GM21737 (cell line): ENCODE data around the gene GPR160.

Source experiments
- ATAC-seq: cut with Tn5 transposase; IDR thresholded peaks from one replicate; pipeline ENCODE4 v1.9.1; 2021; ENCODE audit warnings: mild to moderate bottlenecking, moderate library complexity; ENCODE audit not compliant: unreplicated experiment

GPR160 gene

DNA sequence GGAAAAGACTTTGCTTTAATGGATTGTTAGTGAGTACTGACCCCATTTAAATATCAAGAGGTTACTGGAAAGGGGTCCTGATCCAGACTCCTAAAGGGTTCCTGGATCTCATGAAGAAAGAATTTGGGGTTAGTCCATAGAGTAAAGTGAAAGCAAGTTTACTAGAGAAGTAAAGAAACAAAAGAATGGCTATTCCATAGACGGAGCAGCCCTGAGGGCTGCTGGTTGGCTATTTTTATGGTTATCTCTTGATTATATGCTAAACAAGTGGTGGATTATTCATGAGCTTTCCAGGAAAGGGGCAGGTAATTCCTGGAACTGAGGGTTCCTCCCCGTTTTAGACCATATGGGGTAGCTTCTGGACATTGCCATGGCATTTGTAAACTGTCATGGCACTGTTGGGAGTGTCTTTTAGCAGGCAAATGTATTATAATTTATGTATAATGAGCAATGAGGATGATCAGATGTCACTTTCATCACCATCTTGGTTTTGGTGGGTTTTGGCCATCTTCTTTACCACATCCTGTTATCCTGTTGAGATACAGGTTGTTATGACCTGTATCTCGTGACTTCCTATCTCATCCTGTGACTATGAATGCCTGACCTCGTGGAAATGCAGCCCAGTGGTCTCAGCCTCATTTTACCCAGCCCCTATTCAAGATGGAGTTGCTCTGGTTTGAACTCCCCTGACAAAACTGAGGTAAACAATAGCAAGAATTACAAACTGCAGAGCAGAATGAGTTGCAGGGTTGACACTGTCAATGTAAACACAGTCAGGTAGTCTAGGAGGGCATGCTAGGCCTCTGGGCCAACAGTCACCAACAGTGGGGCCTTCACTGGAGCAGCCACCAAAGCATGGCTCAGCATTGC is 10.3 kb upstream of the GPR160 start:
- no peak for ATAC-seq

GRCh38 chr3:170033489-170033888 is 4.3 kb upstream of the GPR160 start:
- no peak for ATAC-seq

DNA sequence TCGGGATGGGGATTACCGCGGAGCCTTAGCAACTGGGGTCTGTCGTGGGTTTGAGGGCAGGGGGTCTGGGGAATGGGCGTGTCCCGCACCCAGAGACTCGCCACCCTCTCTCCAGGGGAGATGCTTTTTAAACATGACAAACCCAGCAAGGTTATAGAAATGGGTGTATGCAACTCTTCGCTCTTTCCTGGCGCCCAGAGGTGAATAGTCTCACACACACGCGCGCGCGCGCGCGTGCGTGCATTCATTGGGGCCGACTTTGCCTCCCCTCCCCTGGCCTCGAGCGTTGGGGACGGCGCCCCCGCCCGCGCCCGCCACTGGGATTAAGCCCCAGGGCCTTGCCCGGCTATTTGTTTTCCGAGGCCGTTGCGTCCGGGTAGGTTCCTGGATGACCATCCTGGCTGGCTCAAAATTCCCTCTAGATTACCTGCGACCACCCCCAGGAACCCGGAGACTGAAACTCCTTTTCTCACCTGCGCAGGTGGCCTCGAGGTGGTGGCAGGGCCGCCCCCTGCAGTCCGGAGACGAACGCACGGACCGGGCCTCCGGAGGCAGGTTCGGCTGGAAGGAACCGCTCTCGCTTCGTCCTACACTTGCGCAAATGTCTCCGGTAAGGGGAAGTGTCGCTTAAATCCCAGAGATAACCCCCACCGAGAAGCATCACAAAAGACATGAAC is 777 bp downstream of the GPR160 start:
- no peak for ATAC-seq

DNA sequence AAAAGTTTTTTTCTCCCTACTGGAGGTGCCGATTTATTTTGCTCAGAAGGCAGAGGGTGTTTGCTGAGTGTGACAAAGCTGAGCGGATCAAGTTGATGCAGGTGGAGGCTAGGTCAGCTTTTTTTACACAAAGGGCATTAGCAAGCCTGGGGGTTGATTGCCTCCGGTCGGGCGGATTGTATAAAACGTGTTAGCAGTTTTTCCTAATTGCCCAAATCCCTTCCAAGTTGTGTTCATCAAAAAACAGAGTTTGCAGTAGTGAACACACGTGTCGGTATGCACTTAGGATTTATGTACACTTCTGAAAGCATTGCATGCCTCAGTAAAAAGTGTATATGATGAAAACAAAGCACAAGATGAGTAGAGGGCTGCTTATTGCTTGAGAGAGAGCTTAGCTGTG is 2.6 kb downstream of the GPR160 start:
- no peak for ATAC-seq

GRCh38 chr3:170043506-170043905 is 5.7 kb downstream of the GPR160 start:
- ATAC-seq, result no peak

- no peak for ATAC-seq
Measured at GRCh38 chr3:170044271-170044670, 6.5 kb downstream of the GPR160 start.

- ATAC-seq, result peak; percentile 82
Measured at GRCh38 chr3:170044795-170045244, 7.0 kb downstream of the GPR160 start.

GRCh38 chr3:170046269-170047132 is 8.7 kb downstream of the GPR160 start:
- no peak for ATAC-seq

DNA sequence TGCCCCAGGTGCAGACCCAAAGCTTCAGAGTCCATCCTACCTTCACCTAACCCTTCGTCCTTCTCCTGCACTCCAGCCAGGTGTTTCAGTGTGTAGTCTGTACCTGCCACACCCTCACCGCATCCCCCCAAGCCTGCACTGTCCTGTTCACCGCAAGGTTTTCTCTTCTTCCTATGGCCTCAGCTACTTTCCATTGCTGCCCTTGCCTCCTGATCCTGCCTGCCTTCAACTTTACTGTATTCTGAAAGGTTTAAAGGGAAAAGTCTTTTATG is 9.3 kb downstream of the GPR160 start:
- ATAC-seq, result no peak

GRCh38 chr3:170049146-170050000 is 11.6 kb downstream of the GPR160 start:
- ATAC-seq, result no peak

- ATAC-seq, result no peak
Measured at GRCh38 chr3:170050753-170051152, 13.0 kb downstream of the GPR160 start.

- no peak for ATAC-seq
Measured at GRCh38 chr3:170052398-170052797, 14.6 kb downstream of the GPR160 start.

- no peak for ATAC-seq
Measured at GRCh38 chr3:170054204-170054603, 16.4 kb downstream of the GPR160 start.

- ATAC-seq, result peak; percentile 61
Measured at GRCh38 chr3:170055209-170055608, 17.4 kb downstream of the GPR160 start.

GRCh38 chr3:170056710-170057454 is 19.1 kb downstream of the GPR160 start:
- ATAC-seq, result peak; percentile 90

DNA sequence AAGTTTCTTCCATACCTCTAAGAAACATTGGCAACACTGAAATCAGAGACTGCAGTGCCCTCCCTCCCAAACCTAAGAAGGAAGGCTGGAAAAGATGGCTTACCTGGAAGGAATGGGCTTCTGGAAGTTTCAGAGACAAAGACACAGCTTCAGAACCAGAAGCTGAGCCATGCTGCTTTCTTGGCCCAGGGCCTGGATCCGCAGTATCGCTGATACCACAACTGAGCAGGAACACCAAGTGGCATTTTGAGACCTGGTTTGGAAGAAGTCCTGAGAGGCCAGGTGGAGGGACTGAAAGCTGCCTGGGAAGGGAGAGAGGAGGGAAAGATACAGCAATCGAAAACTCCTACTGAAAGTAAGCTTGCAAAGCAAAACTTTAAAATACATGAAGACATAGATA is 19.8 kb downstream of the GPR160 start:
- no peak for ATAC-seq

- ATAC-seq, result no peak
Measured at GRCh38 chr3:170058127-170058526, 20.3 kb downstream of the GPR160 start.

- no peak for ATAC-seq
Measured at GRCh38 chr3:170059447-170059846, 21.7 kb downstream of the GPR160 start.

DNA sequence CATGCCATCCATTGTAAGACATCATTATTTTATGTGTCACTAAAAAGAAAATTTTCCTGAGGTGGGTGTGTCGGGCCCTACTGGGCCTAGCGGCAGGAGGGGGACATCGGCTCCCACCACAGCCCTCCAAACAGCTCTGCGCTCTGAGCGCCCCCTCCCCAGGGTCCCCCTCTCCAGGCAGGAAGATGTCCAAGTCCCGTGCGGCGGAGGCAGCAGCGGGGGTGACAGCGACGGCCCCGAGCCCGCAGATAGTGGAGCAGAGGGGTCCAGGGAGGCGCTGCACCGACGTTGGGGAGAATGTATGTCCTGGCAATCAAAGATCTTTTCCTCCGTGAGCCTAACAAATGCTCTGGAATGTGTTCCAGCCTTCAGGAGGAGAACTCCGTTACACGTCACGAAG is 24.3 kb downstream of the GPR160 start:
- no peak for ATAC-seq

- ATAC-seq, result no peak
Measured at GRCh38 chr3:170062769-170063168, 25.0 kb downstream of the GPR160 start.
